ENCODE measurements around the gene FBXL16. TPM values are rescaled to one million over a fixed set of nuclear protein-coding genes. Genes with fewer than 3 reads are reported as not detected.

The FBXL16 gene
- total and polyA plus RNA-seq, 2 of the 13 experiments (the other 11 are each of a cell fraction or from before 2014, with no cell fraction given) = 0.22 to 2.0 TPM

- TF ChIP-seq DMTF1 (CRISPR knock-in tag; IDR thresholded peaks at IDR 0.05) = no peak
- TF ChIP-seq ZNF720 (CRISPR knock-in tag; IDR thresholded peaks at IDR 0.05) = no peak
- no peak for TF ChIP-seq ZZZ3 (CRISPR knock-in tag; IDR thresholded peaks at IDR 0.05; ENCODE audit: borderline replicate concordance)
- TF ChIP-seq TCF7 (IDR thresholded peaks at IDR 0.05; ENCODE audit: low read depth) = no peak
- no peak; the same call in 1 of the 2 replicates for TF ChIP-seq ZBTB7A (CRISPR knock-in tag; IDR thresholded peaks at IDR 0.05)
- TF ChIP-seq WIZ (CRISPR knock-in tag; IDR thresholded peaks at IDR 0.05) = no peak
- no peak for TF ChIP-seq KDM6A (CRISPR knock-in tag; IDR thresholded peaks at IDR 0.05; ENCODE audit: low read depth)
- peak; percentile 75 for TF ChIP-seq ZBTB38 (CRISPR knock-in tag; IDR thresholded peaks at IDR 0.05)
- no peak for TF ChIP-seq MTF1 (CRISPR knock-in tag; IDR thresholded peaks at IDR 0.05)
- TF ChIP-seq KDM2A (CRISPR knock-in tag; IDR thresholded peaks at IDR 0.05; ENCODE audit: borderline replicate concordance, low read depth) = 0 out of 2 replicates have a peak, but pooled peaks have one; percentile 57
- TF ChIP-seq ZNF777 (CRISPR knock-in tag; IDR thresholded peaks at IDR 0.05) = peak; percentile 63
- 0 out of 2 replicates have a peak, but pooled peaks have one; percentile 60 for TF ChIP-seq ZNF619 (CRISPR knock-in tag; IDR thresholded peaks at IDR 0.05)
- TF ChIP-seq ZNF790 (CRISPR knock-in tag; IDR thresholded peaks at IDR 0.05; ENCODE audit: borderline replicate concordance) = no peak
- no peak for TF ChIP-seq ZNF251 (CRISPR knock-in tag; IDR thresholded peaks at IDR 0.05)
- TF ChIP-seq ZNF713 (CRISPR knock-in tag; IDR thresholded peaks at IDR 0.05) = no peak
- TF ChIP-seq ADNP (CRISPR knock-in tag; IDR thresholded peaks at IDR 0.05) = no peak
- no peak for TF ChIP-seq ZBTB3 (CRISPR knock-in tag; IDR thresholded peaks at IDR 0.05; ENCODE audit: borderline replicate concordance, low read depth)
- 0 out of 2 replicates have a peak, but pooled peaks have one; percentile 77 for TF ChIP-seq ZNF607 (CRISPR knock-in tag; IDR thresholded peaks at IDR 0.05; ENCODE audit: borderline replicate concordance)
- TF ChIP-seq BATF2 (CRISPR knock-in tag; IDR thresholded peaks at IDR 0.05) = peak; percentile 87
- TF ChIP-seq XRCC5 (optimal IDR thresholded peaks at IDR 0.05; ENCODE audit: low read length) = no peak
- peak; percentile 78 for TF ChIP-seq ZNF749 (CRISPR knock-in tag; IDR thresholded peaks at IDR 0.05; ENCODE audit: borderline replicate concordance)
- TF ChIP-seq ZNF264 (CRISPR knock-in tag; IDR thresholded peaks at IDR 0.05) = no peak
- no peak for TF ChIP-seq DPF2 (CRISPR knock-in tag; IDR thresholded peaks at IDR 0.05; ENCODE audit: borderline replicate concordance, low read depth)
- no peak for TF ChIP-seq KMT2B (CRISPR knock-in tag; IDR thresholded peaks at IDR 0.05)
- TF ChIP-seq ZFP36 (IDR thresholded peaks at IDR 0.05; ENCODE audit: borderline replicate concordance, low read depth, low read length, partially characterized antibody) = no peak
- TF ChIP-seq ZSCAN9 (CRISPR knock-in tag; IDR thresholded peaks at IDR 0.05; ENCODE audit: borderline replicate concordance) = no peak
- TF ChIP-seq ZNF343 (CRISPR knock-in tag; IDR thresholded peaks at IDR 0.05) = 0 out of 2 replicates have a peak, but pooled peaks have one; percentile 65
- TF ChIP-seq ZNF3 (CRISPR knock-in tag; IDR thresholded peaks at IDR 0.05) = 0 out of 2 replicates have a peak, but pooled peaks have one; percentile 28
- TF ChIP-seq SNRNP70 (IDR thresholded peaks at IDR 0.05; ENCODE audit: low read depth, low read length) = no peak
- peak; percentile 85; the same call in 1 of the 2 replicates for TF ChIP-seq ZNF589 (CRISPR knock-in tag; conservative IDR thresholded peaks at IDR 0.05)
Measured at GRCh38 chr16:695355-696089, 10.1 kb downstream of the FBXL16 start (continued).
